ENCODE measurements around the gene BCL11B. TPM values are rescaled to one million over a fixed set of nuclear protein-coding genes. Genes with fewer than 3 reads are reported as not detected.

The BCL11B gene
- total RNA-seq (2011; cell fraction: chromatin; rRNA removed; ENCODE audit: low replicate concordance): not detected in 2 replicates
- not detected in 2 replicates for total RNA-seq (2011; cell fraction: nucleolus; rRNA removed)
- total RNA-seq (2011; cell fraction: nucleoplasm; rRNA removed): not detected in 2 replicates
- total RNA-seq (2014; rRNA removed) (not detected in 2 replicates), total RNA-seq (2014; rRNA removed; fragmentation: Illumina TruSeq; extraction: Trizol) (not detected in 2 replicates), total RNA-seq (2015; rRNA removed; fragmentation: Illumina TruSeq; extraction: Trizol) (not detected in 2 replicates), total RNA-seq (2021) (0.09 and 0.18 TPM in 2 replicates), polyA plus RNA-seq (2011; rRNA removed) (not detected in 2 replicates), polyA plus RNA-seq (2014; fragmentation: Illumina TruSeq; extraction: Trizol) (not detected in 2 replicates), polyA plus RNA-seq (2014; fragmentation: Nextera tagmentation; extraction: Ambion mirVana) (not detected), polyA plus RNA-seq (2014; rRNA removed) (not detected in 2 replicates), polyA minus RNA-seq (2011; rRNA and poly(A)+ RNA removed) (not detected in 2 replicates), Bru-seq, nascent RNA (percentile 2 among the genes with signal in this experiment), BruChase-seq, experiment 1, labeled RNA remaining after a 2-hour chase (percentile 4 among the genes with signal in this experiment), BruChase-seq, experiment 2, labeled RNA remaining after a 6-hour chase (percentile 7 among the genes with signal in this experiment)
- polyA plus RNA-seq (2011; cell fraction: cytosol; rRNA removed): not detected in 2 replicates
- not detected in 2 replicates for polyA plus RNA-seq (2011; cell fraction: nucleus; rRNA removed)
- polyA plus RNA-seq (2012): 0.01 TPM in 1 of 2 replicates, not detected in the other
- polyA minus RNA-seq (2011; cell fraction: cytosol; rRNA and poly(A)+ RNA removed): not detected in 2 replicates
- not detected in 2 replicates for polyA minus RNA-seq (2011; cell fraction: nucleus; rRNA and poly(A)+ RNA removed)
- long read RNA-seq, experiment 1: 0 reads
- long read RNA-seq, experiment 2: 0 reads
- long read RNA-seq, experiment 3: 0 reads

DNA sequence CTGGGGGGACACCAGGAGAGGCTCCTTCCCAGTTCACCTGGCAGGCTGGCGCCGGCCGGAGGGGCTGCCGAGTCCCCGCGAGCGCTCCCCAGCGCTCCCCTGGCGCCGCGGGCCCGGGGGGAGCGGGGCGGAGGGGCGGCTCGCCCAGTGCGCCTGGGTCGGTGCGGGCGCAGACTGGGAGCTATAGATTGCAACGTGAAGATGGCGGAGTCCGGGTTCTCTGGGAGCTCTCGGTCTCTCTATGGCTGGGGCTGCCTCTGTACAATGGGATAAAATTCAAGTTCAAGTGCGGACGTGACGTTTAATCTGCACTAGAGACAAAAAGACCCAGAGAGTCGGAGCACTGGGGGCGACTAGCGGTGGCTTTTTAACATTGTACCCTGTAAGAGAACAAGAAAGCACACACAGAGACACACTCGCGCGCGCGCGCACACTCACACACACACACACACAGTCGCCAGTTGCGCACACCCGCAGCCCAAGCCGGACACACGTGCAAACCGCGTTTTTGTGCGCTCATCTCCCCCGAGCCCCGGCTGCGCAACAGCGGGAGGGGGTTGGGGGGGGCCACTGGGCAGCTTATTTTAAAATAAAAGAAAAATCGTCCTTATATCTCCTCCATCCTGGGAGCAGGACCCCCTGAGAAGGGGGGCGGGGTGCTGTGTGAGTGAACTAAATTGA, at the start of gene BCL11B:
Gene BCL11B, minus strand, starts transcription at position 247 of the 681 bp plus-strand sequence. CDS start 979 bp downstream, outside the sequence.
- intact Hi-C loops (cut with micrococcal nuclease): no loop called here
- no peak within 1 kb of the TSS; the same call in 1 of the 2 replicates for H3K4me2 ChIP-seq (ENCODE audit: insufficient read depth, low read length)
- POLR2A ChIA-PET: no interaction called here
- H3K36me3 ChIP-seq (ENCODE audit: control insufficient read depth, insufficient read depth, low read length): no peaks in the 10 kb centered on the region
- H3K27me3 ChIP-seq (ENCODE audit: control insufficient read depth in 2 of 2, insufficient read depth in 2 of 2, low read length in 2 of 2): peaks cover 0 to under 1% of the 10 kb centered on the region in 2 experiments; a peak in 2 of 5 replicates
- no peak within 1 kb of the TSS for H3K27ac ChIP-seq (ENCODE audit: extremely low read depth, low read depth, low read length)
- H3K9me3 ChIP-seq (replicated peaks; ENCODE audit: control insufficient read depth, insufficient read depth, low read depth, low read length): no peaks in the 10 kb centered on the region
- no peaks in the 10 kb centered on the region for H3K9me1 ChIP-seq (ENCODE audit: control insufficient read depth, insufficient read depth, low read length)
- no peak for FAIRE-seq
- H3K79me2 ChIP-seq (ENCODE audit: control insufficient read depth, insufficient read depth, low read length): no peaks in the 10 kb centered on the region
- no peak within 1 kb of the TSS for H3K9ac ChIP-seq (ENCODE audit: insufficient read depth in 1 of 2, low read depth in 2 of 2, low read length in 2 of 2)
- DNase-seq (ENCODE audit: extremely low read depth in 1 of 4, low spot score in 3 of 4): peak; percentile 29 to 56 (median 35)
- 5% methylated on average over 21 of the region's 50 CpGs for WGBS (ENCODE audit: insufficient coverage, low coverage, missing lambda C conversion rate)
- ATAC-seq: peak; percentile 86
- in situ Hi-C loops (cut with MboI): no loop called here
- no peaks in the 10 kb centered on the region for H4K20me1 ChIP-seq (replicated peaks; ENCODE audit: control insufficient read depth, insufficient read depth, low read length)
- BruUV-seq (replicated peaks): no TSS peak
- H2AFZ ChIP-seq (ENCODE audit: low read depth, low read length): no peak within 1 kb of the TSS
- CTCF ChIA-PET (ENCODE audit: low intra/inter-chr PET ratio): no interaction called here
- peak within 1 kb of the TSS; percentile 21; the same call in 1 of the 2 replicates for H3K4me3 ChIP-seq
- H3K4me1 ChIP-seq (replicated peaks in 1 of 2; ENCODE audit: control insufficient read depth in 2 of 2, insufficient read depth in 2 of 2, low read length in 2 of 2): peaks cover 0 to 20% of the 10 kb centered on the region in 2 experiments; a peak in 2 of 5 replicates
- 0 out of 2 replicates have a peak, but pooled peaks have one; percentile 22 for TF ChIP-seq CREB1 (IDR thresholded peaks at IDR 0.05)
- no peak for TF ChIP-seq CREB1 (CRISPR knock-in tag; IDR thresholded peaks at IDR 0.05)
- peak in 1 of 2 experiments; percentile 34; a peak in 1 of 4 replicates for TF ChIP-seq RAD21 (CRISPR knock-in tag; conservative IDR thresholded peaks at IDR 0.05 in 1 of 2, IDR thresholded peaks at IDR 0.05 in 1 of 2)
- TF ChIP-seq, protein P1, sequence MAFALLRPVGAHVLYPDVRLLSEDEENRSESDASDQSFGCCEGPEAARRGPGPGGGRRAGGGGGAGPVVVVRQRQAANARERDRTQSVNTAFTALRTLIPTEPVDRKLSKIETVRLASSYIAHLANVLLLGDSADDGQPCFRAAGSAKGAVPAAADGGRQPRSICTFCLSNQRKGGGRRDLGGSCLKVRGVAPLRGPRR (CRISPR knock-in tag; IDR thresholded peaks at IDR 0.05): no peak
- no peak for TF ChIP-seq ZNF384 (IDR thresholded peaks at IDR 0.05; ENCODE audit: low read depth, low read length)
- TF ChIP-seq MXI1 (IDR thresholded peaks at IDR 0.05; ENCODE audit: low read depth, low read length): no peak
- TF ChIP-seq U2AF1 (optimal IDR thresholded peaks at IDR 0.05; ENCODE audit: low read depth, low read length): no peak
- peak; percentile 28 to 38 (median 30); a peak in 3 of 6 replicates for TF ChIP-seq CTCF (IDR thresholded peaks at IDR 0.05 in 2 of 3, conservative IDR thresholded peaks at IDR 0.05 in 1 of 3; ENCODE audit: insufficient read depth in 2 of 3, low read depth in 1 of 3, low read length in 3 of 3)
- TF ChIP-seq NRF1 (conservative IDR thresholded peaks at IDR 0.05 in 1 of 2, IDR thresholded peaks at IDR 0.05 in 1 of 2): peak; percentile 19 to 36; a peak in 1 of 4 replicates
- TF ChIP-seq SRSF3 (IDR thresholded peaks at IDR 0.05; ENCODE audit: insufficient read depth, low read length): no peak
